Activated CD8-positive, alpha-beta T cell treated with anti-CD3 and anti-CD28 coated beads for 36 hours (primary cell): ENCODE data around the gene DSG1. TPM values are rescaled to one million over a fixed set of nuclear protein-coding genes. Genes with fewer than 3 reads are reported as not detected.

ENCODE experiments used
- ATAC-seq: fragments of 200-7000 bp; cut with Tn5 transposase; one replicate; pipeline ENCODE4 v1.10.0; 2021; ENCODE audit warnings: mild to moderate bottlenecking, moderate library complexity
- CTCF ChIA-PET: fragments of 350-600 bp; sonication (Branson Sonifier 250); formaldehyde crosslinking; loops from one replicate; lab custom pipeline; 2021; ENCODE audit warnings: antibody characterized with exemption; lab: Charles Lee
- POLR2A ChIA-PET: fragments of 350-600 bp; sonication (Branson Sonifier 250); formaldehyde crosslinking; loops from one replicate; lab custom pipeline; 2021; ENCODE audit warnings: antibody characterized with exemption; lab: Charles Lee
- DNase-seq: peaks from one replicate; pipeline ENCODE4 v3.0.0-alpha.2; 2020
- H3K27ac Mint-ChIP-seq: one replicate; pipeline ENCODE4 v1.8.0; 2021; ENCODE audit warnings: mild to moderate bottlenecking, mixed read lengths
- H3K27me3 Mint-ChIP-seq: one replicate; pipeline ENCODE4 v1.8.0; 2021; ENCODE audit warnings: mixed read lengths
- H3K36me3 Mint-ChIP-seq: one replicate; pipeline ENCODE4 v1.8.0; 2021; ENCODE audit warnings: low read depth, mixed read lengths
- H3K4me1 Mint-ChIP-seq: one replicate; pipeline ENCODE4 v1.8.0; 2021; ENCODE audit warnings: low read depth, mixed read lengths
- H3K4me3 Mint-ChIP-seq: one replicate; pipeline ENCODE4 v1.8.0; 2021; ENCODE audit warnings: mild to moderate bottlenecking, moderate library complexity, mixed read lengths
- H3K9me3 Mint-ChIP-seq: one replicate; pipeline ENCODE4 v1.8.0; 2021; ENCODE audit warnings: mixed read lengths
- intact Hi-C: fragments of 100-400 bp; cut with micrococcal nuclease; formaldehyde crosslinking; loops from one replicate; pipeline ENCODE4 v1.10.0; 2022
- total RNA-seq, 2 experiments: library from RNA; stranded (reverse); gene quantifications; one replicate each; pipeline ENCODE4 v1.2.3, GENCODE V29; 2021
- TF ChIP-seq, protein P1 (sequence below): fragments of 200-600 bp; IDR thresholded peaks from one replicate; pipeline ENCODE4 v1.8.0; 2022; ENCODE audit warnings: antibody characterized with exemption, mild to moderate bottlenecking

Gene DSG1
- total RNA-seq, 2 experiments from 2014 or later = not detected

DNA sequence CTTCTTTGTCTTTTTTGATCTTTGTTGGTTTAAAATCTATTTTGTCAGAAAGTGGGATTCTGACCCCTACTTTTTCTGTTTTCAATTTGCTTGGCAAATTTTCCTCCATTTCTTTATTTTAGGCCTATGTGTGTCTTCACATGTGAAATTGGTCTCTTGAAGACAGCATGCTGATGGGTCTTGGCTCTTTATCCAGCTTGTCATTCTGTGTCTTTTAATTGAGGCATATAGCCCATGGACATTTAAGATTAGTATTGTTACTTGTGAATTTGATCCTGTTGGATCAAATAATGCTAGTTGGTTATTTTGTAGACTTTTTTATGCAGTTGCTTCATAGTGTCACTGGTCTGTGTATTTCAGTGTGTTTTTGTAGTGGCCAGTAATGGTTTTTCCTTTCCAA, 26.3 kb upstream of the DSG1 start:
- no peaks in the 10 kb centered on the region for H3K4me1 Mint-ChIP-seq

DNA sequence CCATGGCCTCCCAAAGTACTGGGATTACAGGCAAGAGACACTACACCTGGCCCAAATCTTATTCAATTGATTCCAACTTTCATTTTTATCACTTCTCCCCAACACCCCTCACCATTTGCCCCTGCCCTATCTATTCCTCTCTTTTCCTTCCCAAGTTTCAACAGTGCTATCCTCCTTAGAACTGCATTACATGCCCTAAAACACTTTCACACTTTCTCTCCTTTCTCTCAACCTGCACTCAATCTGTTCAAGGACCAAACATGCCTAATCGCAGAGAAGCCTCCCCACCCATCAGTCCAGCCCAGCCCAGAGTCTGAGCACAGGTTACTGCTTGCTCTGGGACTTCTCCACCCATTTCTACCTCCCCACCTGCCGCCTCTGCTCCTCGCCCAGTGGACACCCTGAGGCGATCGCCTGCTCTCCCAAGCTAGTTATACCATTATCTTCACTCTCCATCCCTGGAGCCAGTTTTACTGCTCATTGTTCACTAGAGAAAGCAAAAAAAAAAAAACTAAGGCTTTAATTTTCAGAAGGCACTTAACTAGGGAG, 23.7 kb upstream of the DSG1 start:
- TF ChIP-seq, protein P1, sequence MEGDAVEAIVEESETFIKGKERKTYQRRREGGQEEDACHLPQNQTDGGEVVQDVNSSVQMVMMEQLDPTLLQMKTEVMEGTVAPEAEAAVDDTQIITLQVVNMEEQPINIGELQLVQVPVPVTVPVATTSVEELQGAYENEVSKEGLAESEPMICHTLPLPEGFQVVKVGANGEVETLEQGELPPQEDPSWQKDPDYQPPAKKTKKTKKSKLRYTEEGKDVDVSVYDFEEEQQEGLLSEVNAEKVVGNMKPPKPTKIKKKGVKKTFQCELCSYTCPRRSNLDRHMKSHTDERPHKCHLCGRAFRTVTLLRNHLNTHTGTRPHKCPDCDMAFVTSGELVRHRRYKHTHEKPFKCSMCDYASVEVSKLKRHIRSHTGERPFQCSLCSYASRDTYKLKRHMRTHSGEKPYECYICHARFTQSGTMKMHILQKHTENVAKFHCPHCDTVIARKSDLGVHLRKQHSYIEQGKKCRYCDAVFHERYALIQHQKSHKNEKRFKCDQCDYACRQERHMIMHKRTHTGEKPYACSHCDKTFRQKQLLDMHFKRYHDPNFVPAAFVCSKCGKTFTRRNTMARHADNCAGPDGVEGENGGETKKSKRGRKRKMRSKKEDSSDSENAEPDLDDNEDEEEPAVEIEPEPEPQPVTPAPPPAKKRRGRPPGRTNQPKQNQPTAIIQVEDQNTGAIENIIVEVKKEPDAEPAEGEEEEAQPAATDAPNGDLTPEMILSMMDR = no peak
- H3K9me3 Mint-ChIP-seq = peaks cover 19% of the 10 kb centered on the region
- no peak for ATAC-seq
- no peak overlapping the region for H3K4me3 Mint-ChIP-seq
- no peak overlapping the region for H3K27ac Mint-ChIP-seq
- intact Hi-C loops = no loop called here
- ChIA-PET CTCF (no interaction called here), POLR2A (no interaction called here)
- no peaks in the 10 kb centered on the region for H3K27me3 Mint-ChIP-seq
- DNase-seq = no peak
- no peaks in the 10 kb centered on the region for H3K4me1 Mint-ChIP-seq
- H3K36me3 Mint-ChIP-seq = no peaks in the 10 kb centered on the region

More for the DNA sequence above, 26.3 kb upstream of the DSG1 start:
- ChIA-PET POLR2A (no interaction called here), CTCF (no interaction called here)
- Mint-ChIP-seq H3K27me3 (no peaks in the 10 kb centered on the region), H3K9me3 (peaks cover 24% of the 10 kb centered on the region), H3K36me3 (no peaks in the 10 kb centered on the region), H3K4me3 (no peak overlapping the region), H3K27ac (no peak overlapping the region)
- ATAC-seq (no peak), DNase-seq (no peak)
- TF ChIP-seq, protein P1 = no peak
- intact Hi-C loops = no loop called here

DNA sequence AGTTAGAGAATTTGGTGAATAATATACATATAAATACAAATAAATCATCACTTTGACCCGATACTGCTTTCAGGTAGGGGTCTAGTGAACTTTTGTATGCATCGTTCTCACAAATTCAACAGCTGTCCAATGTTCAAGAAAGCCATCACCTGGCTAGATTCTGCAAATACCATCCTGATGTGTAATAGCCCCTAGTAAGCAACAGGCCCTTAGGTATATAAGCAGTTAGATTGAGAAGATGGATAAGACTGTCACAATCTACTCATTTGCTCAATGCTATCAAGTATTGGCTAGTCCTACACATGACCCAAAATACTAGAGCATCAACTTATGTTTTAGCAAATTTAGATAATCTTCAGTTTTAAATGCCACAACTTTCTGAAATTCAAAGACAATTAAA, 20.7 kb upstream of the DSG1 start:
- ChIA-PET CTCF (no interaction called here), POLR2A (no interaction called here)
- intact Hi-C loops = no loop called here
- Mint-ChIP-seq H3K27ac (no peak overlapping the region), H3K4me1 (no peaks in the 10 kb centered on the region), H3K9me3 (peaks cover 5% of the 10 kb centered on the region), H3K27me3 (no peaks in the 10 kb centered on the region), H3K4me3 (no peak overlapping the region), H3K36me3 (no peaks in the 10 kb centered on the region)
- TF ChIP-seq, protein P1 = no peak
- DNase-seq = no peak
- ATAC-seq = no peak

DNA sequence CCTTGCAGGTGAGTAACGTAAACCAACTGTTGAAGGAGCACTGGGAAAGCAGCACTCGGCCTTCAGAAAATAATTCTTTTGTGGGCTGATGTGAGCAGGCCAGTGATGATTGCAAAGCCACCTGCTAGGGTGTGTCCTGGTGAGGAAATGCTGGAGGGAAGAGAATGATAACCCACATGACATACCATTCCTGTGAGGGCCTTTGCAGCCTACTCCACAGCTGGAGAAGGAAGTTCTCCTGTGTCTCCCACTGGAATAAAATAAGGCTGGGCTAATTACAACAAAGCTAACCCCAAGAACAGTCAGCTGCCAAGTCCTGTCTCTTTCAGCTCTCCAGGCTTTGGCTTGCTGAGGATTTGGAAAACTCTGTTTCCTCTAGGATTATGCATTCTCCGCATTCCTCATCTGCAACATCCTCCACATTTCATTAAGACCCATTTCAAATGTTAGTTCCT, 16.7 kb upstream of the DSG1 start:
- no peaks in the 10 kb centered on the region for H3K36me3 Mint-ChIP-seq
- POLR2A ChIA-PET = no interaction called here
- no peaks in the 10 kb centered on the region for H3K4me1 Mint-ChIP-seq
- H3K9me3 Mint-ChIP-seq = no peaks in the 10 kb centered on the region
- no peak overlapping the region for H3K4me3 Mint-ChIP-seq
- H3K27ac Mint-ChIP-seq = no peak overlapping the region
- intact Hi-C loops = no loop called here
- CTCF ChIA-PET = no interaction called here
- TF ChIP-seq, protein P1 = no peak
- H3K27me3 Mint-ChIP-seq = no peaks in the 10 kb centered on the region
- DNase-seq (no peak), ATAC-seq (no peak)

DNA sequence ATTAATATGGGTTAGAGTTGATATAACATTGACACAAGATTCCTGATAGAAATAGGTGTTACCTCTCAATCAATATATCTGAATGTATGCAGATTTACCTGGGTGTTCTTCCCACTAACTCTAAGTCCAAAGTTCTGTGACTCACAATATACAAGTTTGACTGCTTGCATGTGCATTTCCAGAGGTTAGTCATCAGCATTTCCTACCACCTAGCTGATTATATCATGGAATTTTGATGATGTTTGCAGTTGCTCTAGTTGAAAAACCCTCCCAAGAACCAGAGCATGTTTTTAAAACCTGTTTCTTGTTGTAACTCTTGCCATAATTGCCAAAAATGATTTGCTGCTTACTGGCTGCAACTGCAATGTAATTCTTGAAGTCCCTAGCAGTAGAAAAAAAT, 15.0 kb upstream of the DSG1 start:
- no peak for DNase-seq
- ChIA-PET CTCF (no interaction called here), POLR2A (no interaction called here)
- no peaks in the 10 kb centered on the region for H3K27me3 Mint-ChIP-seq
- intact Hi-C loops = no loop called here
- H3K4me3 Mint-ChIP-seq = no peak overlapping the region
- no peaks in the 10 kb centered on the region for H3K9me3 Mint-ChIP-seq
- no peaks in the 10 kb centered on the region for H3K36me3 Mint-ChIP-seq
- H3K4me1 Mint-ChIP-seq = no peaks in the 10 kb centered on the region
- TF ChIP-seq, protein P1 = no peak
- no peak overlapping the region for H3K27ac Mint-ChIP-seq
- no peak for ATAC-seq
